ENCODE measurements around the gene ZNF836. TPM values are rescaled to one million over a fixed set of nuclear protein-coding genes. Genes with fewer than 3 reads are reported as not detected.

ZNF836 gene
- total RNA-seq, 1 experiment from 2014 or later: 8.0 TPM

DNA sequence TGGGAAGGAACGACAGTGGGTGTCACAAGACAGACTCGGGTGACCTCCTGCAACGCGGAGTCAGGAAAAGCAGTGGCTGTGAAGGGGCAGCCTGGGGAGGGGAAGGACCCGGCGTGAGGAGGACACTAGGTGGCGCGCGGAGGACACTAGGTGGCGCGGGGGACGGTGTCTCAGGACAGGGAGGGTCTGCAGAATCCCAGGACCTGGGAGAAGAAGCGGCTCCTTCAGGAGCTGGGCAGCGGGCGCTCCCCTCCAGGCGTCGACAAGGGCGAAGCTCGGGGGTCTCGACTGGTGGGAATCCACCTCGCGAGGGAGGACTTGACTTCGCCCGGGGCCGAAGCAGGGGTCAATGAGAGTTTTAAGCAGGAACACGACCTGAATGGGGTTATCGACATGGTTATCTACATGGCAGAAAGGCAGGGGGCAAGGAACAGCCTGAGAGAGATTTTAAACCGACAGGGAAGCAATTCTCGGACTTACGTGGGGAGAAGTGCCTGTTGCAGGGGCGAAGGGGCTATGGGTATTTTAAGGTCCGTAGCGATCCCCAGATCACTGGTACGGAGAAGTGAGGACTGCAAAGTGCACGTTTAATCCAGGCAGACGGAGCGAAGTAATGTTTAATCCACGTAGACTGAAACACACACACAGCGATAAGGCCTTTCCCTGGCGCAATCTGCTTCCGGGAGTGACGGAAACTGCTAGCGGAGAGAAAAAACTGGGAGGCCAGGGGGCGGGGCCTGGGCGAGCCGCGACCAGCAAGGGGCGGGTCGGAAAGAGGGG is 32.0 kb downstream of the ZNF836 start, which contains the start of gene ZNF616:
Gene ZNF616 (minus strand): TSS at position 687 of the 780 bp plus-strand sequence. CDS start 9,426 bp downstream, outside the sequence.
- CTCF ChIA-PET: interaction anchor here (0.5 to 0.7 kb wide), 2 partner anchors 50 to 1500 kb away, joined by 3 to 6 read pairs; partner anchors contain the start of gene PPP2R1A
- Histone ChIP-seq H3K27ac (ENCODE audit: low read length) (peak within 1 kb of the TSS; percentile 81), H3K4me3 (ENCODE audit: low read length) (peak within 1 kb of the TSS; percentile 91), H3K9ac (ENCODE audit: low read length) (peak within 1 kb of the TSS; percentile 92), H3K4me1 (ENCODE audit: insufficient read depth, low read length) (peaks cover 7% of the 10 kb centered on the region; the same call in 1 of the 2 replicates), H3K79me2 (ENCODE audit: low read length) (peaks cover 24% of the 10 kb centered on the region), H3F3A (ENCODE audit: low read length, unreplicated experiment) (no peaks in the 10 kb centered on the region), H3K36me3 (ENCODE audit: low read depth, low read length) (peaks cover 30% of the 10 kb centered on the region), H3K9me3 (ENCODE audit: low read length) (peaks cover 41% of the 10 kb centered on the region), H4K20me1 (ENCODE audit: low read length) (no peaks in the 10 kb centered on the region), H2AFZ (ENCODE audit: low read length) (peak within 1 kb of the TSS; percentile 95), H3K9me2 (replicated peaks; ENCODE audit: low read length) (no peaks in the 10 kb centered on the region), H3K27me3 (ENCODE audit: low read length) (no peaks in the 10 kb centered on the region), H3K4me2 (ENCODE audit: low read length) (peak within 1 kb of the TSS; percentile 94)
- peak; percentile 96 for DNase-seq
- ATAC-seq: peak; percentile 92
- BruUV-seq (replicated peaks): TSS peak; percentile 94
- POLR2A ChIA-PET (ENCODE audit: unreplicated experiment): interaction anchor here (2.1 kb wide), 1 partner anchor 50 kb away, joined by 48 read pairs; the partner anchor contains the start of gene PPP2R1A
- TF ChIP-seq EZH2phosphoT487 (IDR thresholded peaks at IDR 0.05; ENCODE audit: borderline replicate concordance, low read length): no peak
- TF ChIP-seq EZH2 (IDR thresholded peaks at IDR 0.05; ENCODE audit: low read length, unreplicated experiment): no peak
- TF ChIP-seq, protein P1, sequence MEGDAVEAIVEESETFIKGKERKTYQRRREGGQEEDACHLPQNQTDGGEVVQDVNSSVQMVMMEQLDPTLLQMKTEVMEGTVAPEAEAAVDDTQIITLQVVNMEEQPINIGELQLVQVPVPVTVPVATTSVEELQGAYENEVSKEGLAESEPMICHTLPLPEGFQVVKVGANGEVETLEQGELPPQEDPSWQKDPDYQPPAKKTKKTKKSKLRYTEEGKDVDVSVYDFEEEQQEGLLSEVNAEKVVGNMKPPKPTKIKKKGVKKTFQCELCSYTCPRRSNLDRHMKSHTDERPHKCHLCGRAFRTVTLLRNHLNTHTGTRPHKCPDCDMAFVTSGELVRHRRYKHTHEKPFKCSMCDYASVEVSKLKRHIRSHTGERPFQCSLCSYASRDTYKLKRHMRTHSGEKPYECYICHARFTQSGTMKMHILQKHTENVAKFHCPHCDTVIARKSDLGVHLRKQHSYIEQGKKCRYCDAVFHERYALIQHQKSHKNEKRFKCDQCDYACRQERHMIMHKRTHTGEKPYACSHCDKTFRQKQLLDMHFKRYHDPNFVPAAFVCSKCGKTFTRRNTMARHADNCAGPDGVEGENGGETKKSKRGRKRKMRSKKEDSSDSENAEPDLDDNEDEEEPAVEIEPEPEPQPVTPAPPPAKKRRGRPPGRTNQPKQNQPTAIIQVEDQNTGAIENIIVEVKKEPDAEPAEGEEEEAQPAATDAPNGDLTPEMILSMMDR (conservative IDR thresholded peaks at IDR 0.05; ENCODE audit: low read depth, low read length): peak; percentile 90
- intact Hi-C loops (cut with micrococcal nuclease): loop anchor here (1.0 kb wide), 2 partner anchors 50 to 98 kb away; no protein-coding TSS in a partner anchor

GRCh38 chr19:52138983-52139251 is 32.5 kb downstream of the ZNF836 start:
- no peak for DNase-seq
- H4K20me1 ChIP-seq (ENCODE audit: low read length): no peaks in the 10 kb centered on the region
- intact Hi-C loops (cut with micrococcal nuclease): loop anchor here (1.0 kb wide), 2 partner anchors 50 to 98 kb away; no protein-coding TSS in a partner anchor

More at GRCh38 chr19:52138983-52139251, 32.5 kb downstream of the ZNF836 start:
- no TSS peak for BruUV-seq (replicated peaks)
- Histone ChIP-seq H3K9ac (ENCODE audit: low read length) (peak overlapping the region; percentile 92), H3K27ac (ENCODE audit: low read length) (peak overlapping the region; percentile 81), H3K27me3 (ENCODE audit: low read length) (no peaks in the 10 kb centered on the region), H3K4me1 (ENCODE audit: insufficient read depth, low read length) (peaks cover 7% of the 10 kb centered on the region; the same call in 1 of the 2 replicates), H3K9me2 (replicated peaks; ENCODE audit: low read length) (no peaks in the 10 kb centered on the region), H2AFZ (ENCODE audit: low read length) (peak overlapping the region; percentile 95), H3K4me3 (ENCODE audit: low read length) (peak overlapping the region; percentile 91), H3K4me2 (ENCODE audit: low read length) (peak overlapping the region; percentile 94), H3K9me3 (ENCODE audit: low read length) (peaks cover 46% of the 10 kb centered on the region), H3K36me3 (ENCODE audit: low read depth, low read length) (peaks cover 35% of the 10 kb centered on the region), H3K79me2 (ENCODE audit: low read length) (peaks cover 24% of the 10 kb centered on the region), H3F3A (ENCODE audit: low read length, unreplicated experiment) (no peaks in the 10 kb centered on the region)
- no peak for ATAC-seq
- ChIA-PET POLR2A (ENCODE audit: unreplicated experiment) (no interaction called here), CTCF (interaction anchor here (0.6 kb wide), 1 partner anchor 51 kb away, joined by 4 read pairs; the partner anchor contains the start of gene PPP2R1A)
- TF ChIP-seq EZH2 (IDR thresholded peaks at IDR 0.05; ENCODE audit: low read length, unreplicated experiment): no peak
- TF ChIP-seq, protein P1 (conservative IDR thresholded peaks at IDR 0.05; ENCODE audit: low read depth, low read length): no peak
- no peak for TF ChIP-seq EZH2phosphoT487 (IDR thresholded peaks at IDR 0.05; ENCODE audit: borderline replicate concordance, low read length)
